ENCODE data around the gene RNF214.

Gene RNF214

DNA sequence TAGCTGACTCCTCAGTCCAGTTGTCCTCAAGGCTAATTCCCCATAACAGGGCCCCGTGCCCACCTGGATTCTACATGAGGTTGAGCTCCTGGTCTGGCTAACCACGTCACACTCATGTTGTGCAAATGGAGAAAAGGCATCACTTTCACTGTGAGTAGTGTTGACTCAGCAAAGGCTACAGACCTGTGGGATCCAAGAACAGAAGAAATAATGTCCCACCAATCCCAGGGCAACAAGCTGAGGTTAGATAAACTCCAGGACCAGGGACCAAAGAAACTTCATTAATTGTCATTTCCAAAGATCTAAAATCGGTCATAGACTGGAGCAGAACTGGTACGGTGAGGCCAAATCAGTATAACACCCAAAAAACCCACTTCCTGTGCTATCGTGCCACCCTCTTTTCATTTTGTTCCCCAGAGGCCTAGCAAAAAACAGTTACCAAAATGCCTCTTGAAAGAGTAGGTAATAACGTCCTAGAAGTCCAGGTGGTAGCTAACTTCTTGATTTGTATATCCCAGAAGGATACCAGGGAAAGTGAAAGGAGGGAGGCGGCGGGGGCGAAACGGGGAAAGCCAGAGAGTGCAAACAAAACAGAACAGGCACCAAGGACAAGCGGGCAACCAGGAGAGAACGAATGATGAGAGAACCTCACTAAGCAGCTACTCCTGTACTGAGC, 2.0 kb upstream of the RNF214 start:
- TF ChIP-seq, protein P1, sequence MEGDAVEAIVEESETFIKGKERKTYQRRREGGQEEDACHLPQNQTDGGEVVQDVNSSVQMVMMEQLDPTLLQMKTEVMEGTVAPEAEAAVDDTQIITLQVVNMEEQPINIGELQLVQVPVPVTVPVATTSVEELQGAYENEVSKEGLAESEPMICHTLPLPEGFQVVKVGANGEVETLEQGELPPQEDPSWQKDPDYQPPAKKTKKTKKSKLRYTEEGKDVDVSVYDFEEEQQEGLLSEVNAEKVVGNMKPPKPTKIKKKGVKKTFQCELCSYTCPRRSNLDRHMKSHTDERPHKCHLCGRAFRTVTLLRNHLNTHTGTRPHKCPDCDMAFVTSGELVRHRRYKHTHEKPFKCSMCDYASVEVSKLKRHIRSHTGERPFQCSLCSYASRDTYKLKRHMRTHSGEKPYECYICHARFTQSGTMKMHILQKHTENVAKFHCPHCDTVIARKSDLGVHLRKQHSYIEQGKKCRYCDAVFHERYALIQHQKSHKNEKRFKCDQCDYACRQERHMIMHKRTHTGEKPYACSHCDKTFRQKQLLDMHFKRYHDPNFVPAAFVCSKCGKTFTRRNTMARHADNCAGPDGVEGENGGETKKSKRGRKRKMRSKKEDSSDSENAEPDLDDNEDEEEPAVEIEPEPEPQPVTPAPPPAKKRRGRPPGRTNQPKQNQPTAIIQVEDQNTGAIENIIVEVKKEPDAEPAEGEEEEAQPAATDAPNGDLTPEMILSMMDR (IDR thresholded peaks at IDR 0.05; ENCODE audit: control insufficient read depth, insufficient read depth, low read depth, low read length, missing control alignments) = no peak
- H3K4me3 ChIP-seq (ENCODE audit: control insufficient read depth, low read depth, low read length) = peak overlapping the region; percentile 70
- DNase-seq (ENCODE audit: low read depth) = no peak

DNA sequence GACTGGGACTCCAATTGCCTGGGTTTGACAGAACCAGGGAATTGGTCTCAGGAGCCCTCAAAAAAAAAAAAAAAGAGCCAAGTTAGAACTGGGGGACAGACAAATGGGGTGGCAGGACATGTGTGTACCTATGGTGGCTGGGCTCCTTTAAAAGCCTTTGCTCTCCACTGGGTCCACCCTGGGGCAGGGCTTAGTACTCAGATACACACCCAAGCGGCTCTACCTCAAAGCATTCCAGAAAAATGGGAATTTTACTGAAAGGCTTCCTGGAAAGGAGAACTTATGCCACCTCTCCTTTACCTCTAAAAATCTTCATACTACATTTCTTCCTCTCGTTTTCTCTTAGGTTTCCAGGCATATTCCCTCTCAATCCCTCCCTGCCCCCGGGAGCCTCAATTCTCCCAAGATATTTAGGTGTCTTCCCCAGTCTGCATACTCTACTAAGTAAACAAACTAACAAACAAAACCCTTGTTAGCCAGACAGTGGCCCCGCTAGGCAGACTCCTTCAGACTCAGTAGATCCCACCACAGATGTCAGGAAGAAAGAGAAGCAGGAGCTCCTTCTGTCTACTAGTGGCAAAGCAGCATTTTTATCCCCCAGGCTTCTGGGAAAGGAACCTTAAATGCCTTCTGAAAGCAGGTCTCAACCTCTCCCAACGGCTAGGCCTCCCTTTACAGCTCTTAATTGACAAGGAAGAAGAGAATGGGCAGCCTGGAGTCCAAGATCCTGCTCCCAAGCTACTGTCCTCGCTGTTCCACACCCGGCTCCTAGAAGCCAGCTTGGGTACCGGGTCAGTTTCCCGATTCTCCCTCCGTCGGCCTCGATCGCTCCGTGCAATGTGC, 1.3 kb upstream of the RNF214 start:
- DNase-seq (ENCODE audit: low read depth) = no peak
- peak overlapping the region; percentile 70 for H3K4me3 ChIP-seq (ENCODE audit: control insufficient read depth, low read depth, low read length)
- TF ChIP-seq, protein P1 (IDR thresholded peaks at IDR 0.05; ENCODE audit: control insufficient read depth, insufficient read depth, low read depth, low read length, missing control alignments) = no peak

DNA sequence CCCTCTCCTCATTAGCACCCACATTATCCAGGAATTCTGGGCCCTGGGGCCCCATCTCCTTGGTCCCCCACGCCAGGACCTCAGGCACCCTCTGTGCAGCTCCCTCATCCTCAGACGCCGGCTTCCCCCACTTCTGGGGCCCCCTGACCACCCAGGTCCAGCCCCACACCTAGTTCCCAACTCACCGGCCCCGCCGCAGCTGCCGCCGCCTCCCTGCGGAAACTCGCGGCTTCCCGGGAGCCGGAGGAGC, 704 bp upstream of the RNF214 start, which contains the start of gene PCSK7:
PCSK7 (minus strand) TSS at position 232 of the 250 bp plus-strand sequence. CDS start 2,229 bp downstream, outside the sequence.
- TF ChIP-seq, protein P1 (IDR thresholded peaks at IDR 0.05; ENCODE audit: control insufficient read depth, insufficient read depth, low read depth, low read length, missing control alignments) = no peak
- H3K4me3 ChIP-seq (ENCODE audit: control insufficient read depth, low read depth, low read length) = peak within 1 kb of the TSS; percentile 98
- no peak for DNase-seq (ENCODE audit: low read depth)

DNA sequence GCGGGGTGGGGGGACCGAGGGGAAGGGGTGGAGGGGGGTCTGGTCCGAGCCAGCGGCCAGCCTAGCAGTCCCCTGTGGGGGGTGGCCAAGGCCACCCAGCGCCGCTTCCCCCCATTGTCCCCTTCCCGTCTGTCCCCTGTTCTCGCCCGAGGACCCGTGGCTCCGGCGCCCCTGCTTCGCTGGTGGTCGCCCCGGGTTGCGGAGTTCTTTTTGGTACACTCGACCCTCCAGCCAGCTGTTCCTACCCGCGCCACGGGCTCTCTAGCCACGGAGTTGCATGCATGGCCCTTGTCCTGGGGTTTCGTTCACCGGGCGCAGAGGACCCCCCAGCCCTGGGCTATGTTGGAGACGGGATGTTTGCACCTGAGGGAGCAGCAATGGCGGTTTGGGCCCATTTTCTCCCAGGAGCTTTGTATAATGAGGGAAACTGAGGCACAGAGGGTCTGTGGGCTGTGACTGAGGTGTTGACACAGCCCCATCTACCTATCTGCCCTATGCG, 489 bp downstream of the RNF214 start:
- TF ChIP-seq, protein P1 (IDR thresholded peaks at IDR 0.05; ENCODE audit: control insufficient read depth, insufficient read depth, low read depth, low read length, missing control alignments) = no peak
- no peak for DNase-seq (ENCODE audit: low read depth)
- peak overlapping the region; percentile 98 for H3K4me3 ChIP-seq (ENCODE audit: control insufficient read depth, low read depth, low read length)

DNA sequence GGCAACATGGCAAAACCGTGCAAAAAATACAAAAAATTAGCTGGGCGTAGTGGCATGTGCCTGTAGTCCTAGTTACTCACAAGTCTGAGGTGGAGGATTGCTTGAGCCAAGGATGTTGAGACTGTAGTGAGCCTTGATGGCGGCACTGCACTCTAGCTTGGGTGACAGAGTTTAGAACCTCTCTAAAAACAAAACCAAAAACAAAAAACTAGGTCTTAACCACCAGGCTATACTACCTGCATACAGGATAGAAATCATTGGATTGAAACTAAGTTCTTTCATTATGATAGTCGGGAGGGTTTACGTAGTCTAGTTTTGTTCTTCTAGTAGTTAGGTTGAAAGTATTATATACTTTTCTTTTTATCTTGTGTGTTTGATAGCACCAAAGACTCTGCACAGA, 5.8 kb downstream of the RNF214 start:
- TF ChIP-seq, protein P1 (IDR thresholded peaks at IDR 0.05; ENCODE audit: control insufficient read depth, insufficient read depth, low read depth, low read length, missing control alignments) = no peak
- H3K4me3 ChIP-seq (ENCODE audit: control insufficient read depth, low read depth, low read length) = no peak overlapping the region
- no peak for DNase-seq (ENCODE audit: low read depth)

DNA sequence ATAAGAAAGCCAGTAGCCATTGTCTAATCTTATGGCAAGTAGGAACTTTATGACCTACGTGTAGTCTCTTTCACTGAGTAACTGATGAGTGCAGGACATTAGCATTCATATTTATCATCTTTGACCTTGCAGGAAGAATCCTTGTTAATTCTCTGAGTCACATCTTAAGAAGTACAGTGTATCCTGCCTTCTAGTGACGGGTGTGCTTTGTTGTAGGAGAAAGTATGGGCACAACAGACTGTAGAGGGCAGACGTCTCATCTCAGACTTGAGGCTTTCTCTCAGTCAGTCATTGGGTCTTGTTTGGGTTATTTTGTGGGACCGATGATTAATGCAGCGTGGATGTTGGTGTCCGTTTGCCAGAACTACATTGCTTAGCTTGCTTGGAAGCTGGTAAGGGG, 6.8 kb downstream of the RNF214 start:
- peak; percentile 95 for DNase-seq (ENCODE audit: low read depth)
- TF ChIP-seq, protein P1 (IDR thresholded peaks at IDR 0.05; ENCODE audit: control insufficient read depth, insufficient read depth, low read depth, low read length, missing control alignments) = peak; percentile 73

More for the DNA sequence above, 6.8 kb downstream of the RNF214 start:
- no peak overlapping the region for H3K4me3 ChIP-seq (ENCODE audit: control insufficient read depth, low read depth, low read length)
